ENCODE data around the gene FKBP1B.
"Not testable (repeated sequence)": the region's sequence is repeated elsewhere in the genome, so short reads cannot be mapped to it uniquely, and the experiment has no call there.

The FKBP1B gene

DNA sequence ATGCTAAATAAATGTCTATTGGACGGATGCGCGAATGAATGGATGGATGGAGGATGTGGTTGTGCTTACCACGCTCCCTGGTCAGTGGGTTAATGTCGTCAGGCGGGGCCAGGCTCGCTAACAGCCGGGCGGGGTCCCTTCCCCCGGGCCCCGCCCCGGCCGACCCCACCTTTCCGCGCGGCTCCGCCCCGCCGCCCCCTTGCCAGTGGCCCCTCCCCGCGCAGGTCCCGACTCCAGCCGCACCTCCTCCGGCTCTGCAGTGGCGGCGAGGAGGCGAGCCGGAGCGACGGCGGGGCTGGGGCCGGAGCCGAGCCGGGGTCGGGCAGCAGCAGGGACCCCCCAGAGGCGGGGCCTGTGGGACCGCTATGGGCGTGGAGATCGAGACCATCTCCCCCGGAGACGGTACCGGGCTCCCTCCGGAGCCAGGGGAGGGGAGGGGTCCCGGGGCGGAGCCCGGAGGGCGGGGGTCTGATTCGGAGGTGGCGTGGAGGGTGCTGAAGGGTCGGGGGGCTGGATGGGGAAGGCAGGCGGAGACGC lies at the start of gene FKBP1B:
Gene FKBP1B, plus strand, starts transcription at position 257 of the 537 bp plus-strand sequence. Its CDS starts 109 bp downstream, at position 366.
- DNase-seq (ENCODE audit: low read depth): peak; percentile 32

DNA sequence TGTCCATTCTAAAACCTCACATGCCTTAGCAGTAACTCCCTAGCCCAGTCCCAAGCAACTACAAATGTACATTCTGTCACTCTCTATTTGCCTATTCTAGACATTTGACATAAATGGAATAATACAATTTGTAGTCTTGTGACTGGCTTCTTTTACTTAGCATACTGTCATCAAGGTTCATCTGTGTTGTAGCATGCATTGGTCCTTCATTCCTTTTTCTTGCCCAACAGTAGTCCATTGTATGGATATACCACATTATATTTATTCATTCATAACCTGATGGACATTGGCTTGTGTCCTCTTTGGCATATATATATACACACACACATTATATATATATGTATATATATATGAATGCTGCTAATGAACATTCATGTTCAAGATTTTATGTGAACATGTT lies 41.8 kb upstream of the FKBP1B start:
- DNase-seq (ENCODE audit: low read depth): no peak

DNA sequence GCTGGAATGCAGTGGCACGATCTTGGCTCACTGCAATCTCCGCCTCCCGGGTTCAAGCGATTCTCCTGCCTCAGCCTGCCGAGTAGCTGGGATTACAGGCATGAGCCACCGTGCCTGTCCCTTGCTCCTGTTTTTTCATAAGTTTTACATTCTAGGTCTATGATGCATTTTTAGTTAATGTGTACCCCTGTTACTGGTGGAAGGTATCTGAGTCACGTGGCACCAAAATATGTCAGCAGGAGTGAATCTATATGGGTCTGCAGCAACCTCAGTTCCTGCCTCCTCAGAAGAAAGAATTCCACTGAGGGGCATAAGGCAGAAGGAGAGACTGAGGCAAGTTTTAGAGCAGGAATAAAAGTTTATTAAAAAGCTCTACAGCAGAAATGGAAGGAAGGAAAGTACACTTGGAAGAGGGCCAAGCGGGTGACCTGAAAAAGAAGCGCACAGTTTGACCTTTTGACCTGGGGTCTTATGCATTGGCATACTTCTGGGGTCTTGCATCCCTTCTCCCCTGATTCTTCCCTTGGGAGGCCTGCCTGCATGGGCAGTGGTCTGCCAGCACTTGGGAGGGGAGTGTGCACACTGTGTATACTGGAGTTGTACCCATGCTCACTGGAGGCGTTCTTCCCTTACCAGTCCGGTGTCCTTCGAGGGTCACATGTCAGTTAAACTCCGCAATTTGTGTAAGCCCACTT lies 40.7 kb upstream of the FKBP1B start:
- DNase-seq (ENCODE audit: low read depth): no peak

DNA sequence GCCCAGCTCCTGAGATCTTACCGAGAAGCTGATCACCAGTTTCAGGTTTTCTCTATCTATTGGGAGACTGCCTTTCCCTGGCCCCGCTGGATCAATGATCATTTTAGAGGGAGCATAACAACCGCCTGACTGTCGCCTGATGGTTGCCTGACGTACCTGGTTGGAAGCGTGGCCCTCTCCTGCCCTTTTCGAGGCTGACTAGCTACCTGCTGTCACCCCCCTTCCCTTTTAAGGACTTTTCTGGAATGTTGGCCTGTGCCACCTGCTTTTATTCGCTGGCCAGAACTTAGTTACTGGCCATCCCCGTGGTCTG lies 40.2 kb upstream of the FKBP1B start:
- no peak for DNase-seq (ENCODE audit: low read depth)

DNA sequence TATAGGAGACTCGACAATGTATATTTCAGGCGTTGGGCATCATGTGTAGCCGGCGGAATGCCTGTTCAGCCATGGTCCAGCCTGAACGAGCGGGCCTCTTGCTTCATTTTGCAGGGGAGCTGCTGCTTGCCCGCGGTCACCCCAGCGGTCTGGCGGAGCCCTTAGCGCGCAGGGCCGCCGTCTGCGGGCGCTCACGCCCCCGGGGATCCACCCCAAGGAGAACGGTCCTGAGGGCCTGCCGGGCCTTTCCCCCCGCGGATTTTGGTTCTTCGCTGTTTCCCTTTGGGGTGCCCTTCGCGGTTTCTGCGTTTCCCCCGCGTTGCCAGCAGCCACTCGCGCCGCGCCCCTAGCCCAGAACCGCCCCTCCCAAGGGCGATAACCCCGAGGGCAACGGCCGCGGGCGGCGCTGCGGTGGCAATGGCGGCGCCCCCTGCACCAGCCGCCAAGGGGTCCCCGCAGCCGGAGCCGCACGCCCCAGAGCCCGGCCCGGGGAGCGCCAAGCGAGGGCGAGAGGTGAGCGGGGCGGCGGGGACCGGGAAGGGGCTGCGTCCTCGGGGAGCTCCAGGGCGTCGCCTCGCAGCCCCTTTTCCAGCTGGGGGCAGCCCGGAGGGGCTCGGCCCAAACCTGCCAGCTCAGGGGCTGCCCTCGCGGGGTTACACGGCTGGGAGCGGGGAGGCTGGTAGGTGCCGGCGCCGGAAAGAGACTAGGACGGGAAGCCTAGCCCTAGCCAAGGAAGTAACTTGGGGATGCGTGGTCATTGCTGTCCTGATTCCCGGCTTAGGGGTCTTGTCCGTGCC lies 39.7 kb upstream of the FKBP1B start, which contains the start of gene MFSD2B:
Gene MFSD2B, plus strand, starts transcription at position 406 of the 797 bp plus-strand sequence. Its CDS starts 12 bp downstream, at position 418.
- DNase-seq (ENCODE audit: low read depth): no peak

DNA sequence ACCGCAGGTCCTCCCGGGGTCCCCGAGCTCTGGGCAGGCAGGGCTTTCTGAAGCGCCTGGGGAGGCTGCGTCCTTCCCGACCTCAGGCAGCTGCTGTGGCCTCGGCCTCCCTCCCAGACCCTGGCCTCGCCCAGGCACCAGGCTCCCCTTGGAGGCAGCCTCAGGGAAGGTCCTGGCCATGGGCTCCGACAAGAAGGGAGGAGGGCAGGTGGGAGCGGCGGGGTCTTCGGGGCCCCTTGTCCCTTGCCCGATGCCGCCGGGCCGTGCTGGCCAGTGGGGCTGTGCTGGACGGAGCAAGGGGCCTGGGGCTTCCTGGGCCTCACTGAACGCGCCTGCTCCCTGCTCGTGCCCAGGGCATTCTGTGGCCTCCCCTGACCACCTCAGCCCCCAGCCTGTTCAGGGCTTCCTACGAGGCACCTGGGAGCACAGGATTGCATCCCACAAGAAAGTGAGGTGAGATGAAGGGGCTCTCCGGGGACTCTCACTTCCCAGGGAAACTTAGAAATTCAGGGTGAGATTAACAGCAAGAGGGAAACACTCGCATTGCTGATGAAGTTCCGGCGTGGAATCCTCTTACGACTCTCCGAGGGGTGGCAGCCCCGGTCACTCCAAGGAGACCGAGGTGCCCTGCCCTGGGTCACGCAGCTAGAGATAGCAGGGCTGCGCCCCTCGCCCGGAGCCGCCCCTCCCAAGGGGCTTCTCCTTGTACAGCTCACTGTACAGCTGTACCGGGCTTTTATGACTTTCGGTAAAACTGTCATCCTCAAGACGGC lies 38.9 kb upstream of the FKBP1B start:
- DNase-seq (ENCODE audit: low read depth): no peak

DNA sequence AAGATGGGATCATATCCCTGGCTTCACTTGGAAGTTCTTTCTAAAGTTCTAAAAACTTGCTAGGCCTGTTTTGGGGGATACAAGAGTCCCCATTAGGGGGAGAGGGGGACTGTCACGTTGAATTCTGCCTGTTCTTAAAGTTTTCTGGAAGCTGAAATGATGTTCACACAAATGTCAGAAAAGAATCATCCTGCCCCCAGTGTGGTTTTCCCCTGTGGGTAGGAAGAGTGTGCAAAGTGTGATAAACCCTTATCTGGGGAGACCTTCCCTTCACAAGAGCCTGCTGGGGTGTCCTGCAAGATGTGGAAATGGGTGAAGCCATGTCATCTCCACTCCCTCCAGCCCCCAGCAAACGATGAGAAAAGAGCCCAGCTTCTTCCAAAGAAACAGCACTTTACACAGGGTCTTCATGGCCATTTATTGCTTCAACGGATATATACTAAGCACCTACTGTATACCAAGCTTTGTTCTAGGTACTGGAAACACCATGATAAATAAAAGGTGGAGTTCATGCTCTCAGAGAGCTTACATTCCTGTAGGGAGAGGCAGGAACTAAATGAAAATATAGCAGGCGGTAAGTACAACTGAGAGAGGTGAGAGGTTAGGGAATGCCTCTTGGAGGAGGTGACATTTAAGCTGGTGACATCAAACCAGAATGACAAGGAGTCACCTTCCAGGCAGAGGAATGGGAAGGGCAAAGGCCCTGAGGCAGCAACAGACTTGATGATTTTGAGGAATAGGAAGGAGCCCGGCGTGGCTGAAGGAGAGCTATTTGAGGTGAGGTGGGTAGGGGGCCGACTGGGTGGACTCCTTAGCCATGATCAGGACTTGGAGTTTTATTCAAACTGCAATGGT lies 38.1 kb upstream of the FKBP1B start:
- DNase-seq (ENCODE audit: low read depth): no peak

DNA sequence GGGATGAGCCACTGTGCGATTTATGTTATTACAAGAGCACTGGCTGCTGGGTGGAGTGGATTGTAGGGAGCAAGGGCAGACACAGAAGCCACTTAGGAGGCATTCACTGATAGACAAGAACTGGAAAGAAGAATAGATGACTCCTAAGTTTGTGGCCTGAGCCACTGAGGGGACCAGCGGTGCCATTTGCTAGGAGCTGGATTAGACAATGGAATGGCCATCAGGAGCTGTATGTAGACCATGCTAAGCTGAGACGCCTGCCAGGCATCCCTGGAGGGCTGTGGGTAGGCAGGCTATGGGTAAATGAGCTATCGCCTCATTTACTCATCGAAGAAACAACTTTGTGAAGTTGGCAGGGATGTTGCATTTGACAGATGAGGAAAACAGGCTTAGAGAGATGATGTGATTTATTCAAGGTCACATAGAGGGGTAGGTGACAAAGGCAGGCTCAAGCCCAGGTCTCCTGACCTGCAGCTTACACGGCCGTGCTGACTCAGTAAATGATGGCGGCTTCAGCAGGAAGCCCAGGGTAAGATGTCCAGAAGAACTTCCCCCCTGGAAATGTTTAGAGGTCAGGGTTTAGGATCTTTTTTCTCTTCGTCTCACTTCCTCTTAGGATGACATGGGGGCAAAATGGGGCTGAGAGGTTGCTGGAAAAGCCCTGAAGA lies 36.9 kb upstream of the FKBP1B start:
- DNase-seq (ENCODE audit: low read depth): no peak

DNA sequence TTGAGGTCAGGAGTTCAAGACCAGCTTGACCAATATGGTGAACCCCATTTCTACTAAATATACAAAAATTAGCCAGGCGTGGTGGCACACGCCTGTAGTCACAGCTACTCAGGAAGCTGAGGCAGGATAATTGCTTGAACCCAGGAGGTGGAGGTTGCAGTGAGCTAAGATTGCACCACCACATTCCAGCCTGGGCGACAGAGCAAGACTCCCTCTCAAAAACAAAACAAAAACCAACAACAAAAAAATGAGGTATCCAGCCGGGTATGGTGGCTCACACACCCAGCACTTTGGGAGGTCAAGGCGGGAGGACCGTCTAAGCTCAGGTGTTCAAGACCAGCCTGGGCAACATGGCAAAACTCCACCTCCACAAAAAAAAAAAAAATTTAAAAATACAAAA lies 34.6 kb upstream of the FKBP1B start:
- not testable (repeated sequence) for DNase-seq (ENCODE audit: low read depth)

DNA sequence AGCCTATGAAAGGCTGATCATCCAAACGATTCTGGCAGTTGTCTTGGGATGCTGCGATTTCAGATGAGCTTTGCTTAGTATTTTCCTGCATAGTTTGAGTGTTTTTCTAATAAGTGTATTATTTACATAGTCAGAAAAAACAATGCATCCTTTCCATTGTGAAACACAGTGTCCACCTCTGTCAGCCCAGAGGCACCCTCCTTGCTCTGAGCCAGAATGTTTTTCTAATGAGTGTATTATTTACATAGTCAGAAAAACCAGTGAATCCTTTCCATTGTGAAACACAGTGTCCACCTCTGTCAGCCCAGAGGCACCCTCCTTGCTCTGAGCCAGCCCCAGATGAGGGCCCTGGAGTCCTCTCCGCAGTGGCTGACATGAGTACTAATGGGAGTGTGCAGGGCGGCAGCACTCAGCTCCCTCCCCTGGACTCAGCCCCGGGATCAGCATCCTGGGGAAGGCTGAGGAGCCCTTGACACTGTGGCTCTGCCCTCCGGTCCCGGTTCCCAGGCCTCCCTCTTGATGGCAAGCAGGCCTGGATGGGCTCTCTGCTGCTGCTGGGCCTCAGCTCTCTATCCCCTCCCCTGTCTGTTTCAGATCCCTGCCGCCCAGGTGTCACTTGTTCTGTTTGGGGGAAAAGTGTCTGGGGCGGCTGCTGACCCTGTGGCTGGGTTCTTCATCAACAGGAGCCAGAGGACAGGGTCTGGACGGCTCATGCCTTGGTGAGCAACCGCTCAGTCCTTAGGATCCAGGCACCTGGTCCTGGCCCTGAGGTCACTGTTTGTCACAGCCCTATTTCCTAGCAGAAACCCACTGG lies 33.8 kb upstream of the FKBP1B start:
- no peak for DNase-seq (ENCODE audit: low read depth)

DNA sequence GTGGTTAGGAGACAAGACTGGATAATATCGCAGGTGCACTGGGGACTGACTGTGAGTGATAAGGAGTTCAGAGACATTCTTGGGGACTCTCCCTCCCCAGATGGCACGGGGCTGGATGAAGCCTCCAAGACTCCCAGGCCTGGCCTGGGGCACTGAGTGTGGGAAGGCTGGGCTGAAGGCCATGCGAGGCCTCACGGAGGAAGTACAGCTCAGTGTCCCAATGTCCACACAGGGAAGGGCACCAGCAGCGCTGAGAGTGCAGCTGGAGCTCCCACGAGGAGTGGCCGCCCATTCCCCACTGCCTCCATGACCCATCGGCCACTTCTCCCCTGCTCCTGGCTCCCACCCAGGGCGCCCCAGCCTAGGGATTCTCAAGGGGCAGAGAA lies 33.2 kb upstream of the FKBP1B start:
- DNase-seq (ENCODE audit: low read depth): no peak

DNA sequence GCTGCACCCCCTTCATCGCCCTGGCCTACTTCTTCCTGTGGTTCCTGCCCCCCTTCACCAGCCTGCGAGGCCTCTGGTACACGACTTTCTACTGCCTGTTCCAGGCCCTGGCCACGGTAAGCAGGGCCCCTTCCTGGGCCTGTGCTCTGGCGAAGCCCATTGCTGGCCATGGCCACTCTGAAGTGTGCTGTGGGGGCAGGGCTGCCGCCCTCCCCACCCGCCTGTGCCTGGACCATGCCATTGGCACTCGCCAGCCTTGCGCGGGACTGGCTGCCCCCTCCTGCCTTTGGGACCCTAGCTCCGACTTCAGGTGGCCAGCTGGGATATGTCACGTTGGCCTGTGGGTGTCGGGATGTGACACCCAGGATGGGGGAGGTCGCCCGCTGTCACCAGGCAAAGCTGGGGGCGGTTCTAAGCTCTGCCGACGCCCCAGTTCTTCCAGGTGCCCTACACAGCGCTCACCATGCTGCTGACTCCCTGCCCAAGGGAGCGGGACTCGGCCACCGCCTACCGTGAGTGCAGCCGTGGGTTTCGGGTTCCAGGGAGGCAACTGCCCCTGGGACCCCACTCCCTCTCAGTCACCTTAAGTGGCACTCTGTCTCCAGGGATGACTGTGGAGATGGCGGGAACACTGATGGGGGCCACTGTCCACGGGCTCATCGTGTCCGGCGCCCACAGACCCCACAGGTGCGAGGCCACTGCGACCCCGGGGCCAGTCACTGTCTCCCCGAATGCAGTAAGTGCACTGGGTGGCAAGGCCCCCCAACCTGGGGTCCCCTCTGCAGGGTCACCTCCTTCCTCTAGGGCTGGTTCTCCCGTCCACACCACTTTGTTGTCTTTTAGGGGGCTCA lies 32.5 kb upstream of the FKBP1B start:
- no peak for DNase-seq (ENCODE audit: low read depth)

DNA sequence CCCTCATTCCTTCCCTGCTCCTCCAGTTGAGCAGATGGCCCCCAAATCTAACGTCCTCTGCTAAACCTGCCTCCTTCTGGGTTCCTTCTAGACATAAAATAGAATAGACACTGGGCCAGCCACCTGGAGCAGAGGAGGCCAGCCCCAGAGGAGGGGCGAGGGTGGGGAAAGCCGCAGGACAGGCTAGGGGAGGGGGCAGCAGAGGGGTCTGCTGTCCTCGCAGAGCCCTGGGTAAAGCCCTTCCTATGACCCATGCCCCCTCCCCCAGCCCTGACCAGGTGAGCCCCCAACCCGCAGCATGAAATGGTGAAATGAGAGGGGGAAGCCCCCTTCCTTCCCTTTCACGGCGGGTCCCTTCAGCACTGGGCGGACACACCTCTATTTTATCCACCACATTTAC lies 31.8 kb upstream of the FKBP1B start:
- no peak for DNase-seq (ENCODE audit: low read depth)

DNA sequence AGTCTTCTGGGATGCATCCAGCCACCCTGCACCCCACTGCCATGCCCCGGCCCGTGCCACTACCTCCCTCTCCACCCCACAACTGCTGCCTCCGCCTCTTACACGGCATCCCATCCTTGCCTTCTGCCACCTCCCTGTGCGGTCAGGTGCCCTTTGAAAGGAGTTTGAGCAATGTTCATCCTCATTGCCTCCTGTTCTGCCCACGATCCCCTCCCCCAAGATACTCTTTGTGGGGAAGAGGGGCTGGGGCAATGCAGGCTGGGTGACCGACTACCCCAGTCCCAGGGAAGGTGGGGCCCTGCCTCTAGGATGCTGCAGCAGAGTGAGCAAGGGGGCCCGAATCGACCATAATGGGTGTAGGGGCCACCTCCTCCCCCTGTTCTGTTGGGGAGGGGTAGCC lies 31.3 kb upstream of the FKBP1B start:
- DNase-seq (ENCODE audit: low read depth): no peak

DNA sequence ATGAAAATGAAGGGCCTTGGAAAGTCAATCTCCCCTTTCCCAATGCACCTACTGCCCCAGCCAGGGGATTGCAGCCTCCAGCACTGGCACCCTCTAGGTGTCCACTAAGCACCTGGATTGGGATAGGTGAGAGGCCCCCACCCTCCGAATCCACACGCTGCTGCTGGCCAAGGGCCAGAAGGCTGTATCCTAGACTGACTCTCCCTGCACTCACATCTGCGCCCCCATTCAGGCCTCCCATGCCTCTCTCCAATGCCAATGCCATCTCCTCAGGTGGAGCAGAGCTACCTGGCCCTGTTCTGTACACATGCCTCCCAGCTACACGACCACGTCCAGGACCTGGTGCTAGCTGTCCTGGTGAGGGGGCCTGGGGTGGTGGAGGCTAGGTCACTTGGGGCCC lies 29.8 kb upstream of the FKBP1B start:
- no peak for DNase-seq (ENCODE audit: low read depth)

DNA sequence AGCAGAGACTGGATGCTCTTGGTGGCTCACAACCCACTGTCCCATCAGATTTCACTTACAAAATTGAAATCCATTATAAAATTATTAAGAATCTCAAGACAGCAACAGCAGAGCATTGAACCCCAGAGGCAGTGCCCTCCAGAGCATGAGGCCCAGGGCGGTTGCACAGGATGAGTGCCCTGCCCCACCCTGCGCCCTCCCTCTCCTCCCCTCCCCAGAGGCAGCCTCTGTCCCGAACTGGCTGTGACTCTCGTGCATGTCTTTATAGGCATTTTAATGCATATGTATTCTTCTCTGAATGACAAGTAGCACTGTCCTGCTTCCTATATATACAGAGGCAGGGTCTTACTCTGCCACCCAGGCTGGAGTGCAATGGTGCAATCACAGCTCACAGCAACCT lies 29.3 kb upstream of the FKBP1B start:
- DNase-seq (ENCODE audit: low read depth): no peak

DNA sequence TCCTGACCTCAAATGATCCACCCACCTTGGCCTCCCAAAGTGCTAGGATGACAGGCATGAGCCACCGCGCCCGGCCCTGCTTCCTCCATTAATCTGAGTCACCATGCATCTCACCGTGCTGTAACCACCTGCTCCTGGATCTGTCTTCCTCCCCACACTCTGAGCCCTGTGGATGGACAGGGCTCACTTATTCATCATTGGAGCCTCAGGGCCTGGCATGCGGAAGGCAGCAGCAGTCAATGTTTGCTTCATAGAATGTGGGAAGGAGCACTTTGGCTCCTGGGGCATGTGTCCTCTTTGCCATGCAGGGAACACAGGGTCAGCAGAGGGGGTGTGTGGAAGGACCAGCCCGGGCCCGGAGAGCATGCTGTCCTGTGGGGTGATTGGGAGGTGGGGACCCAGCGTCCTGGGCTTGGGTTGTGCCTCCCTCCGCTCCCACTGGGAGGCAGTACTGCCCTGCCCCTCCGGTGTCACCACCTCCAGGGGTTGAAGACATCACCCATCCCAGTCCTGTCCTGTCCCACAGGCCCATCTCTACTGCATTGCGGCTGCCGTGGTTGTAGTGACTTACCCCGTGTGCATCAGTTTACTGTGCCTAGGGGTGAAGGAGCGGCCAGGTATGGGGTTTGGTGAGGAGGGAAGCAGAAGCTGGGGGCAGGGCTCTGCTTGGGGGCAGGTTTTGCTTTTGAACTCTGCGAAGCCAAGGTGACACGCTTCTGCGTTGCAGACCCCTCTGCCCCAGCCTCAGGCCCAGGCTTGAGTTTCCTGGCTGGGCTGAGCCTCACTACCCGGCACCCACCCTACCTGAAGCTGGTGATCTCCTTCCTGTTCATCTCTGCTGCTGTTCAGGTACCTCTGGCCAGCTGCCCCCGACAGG lies 28.2 kb upstream of the FKBP1B start:
- no peak for DNase-seq (ENCODE audit: low read depth)

DNA sequence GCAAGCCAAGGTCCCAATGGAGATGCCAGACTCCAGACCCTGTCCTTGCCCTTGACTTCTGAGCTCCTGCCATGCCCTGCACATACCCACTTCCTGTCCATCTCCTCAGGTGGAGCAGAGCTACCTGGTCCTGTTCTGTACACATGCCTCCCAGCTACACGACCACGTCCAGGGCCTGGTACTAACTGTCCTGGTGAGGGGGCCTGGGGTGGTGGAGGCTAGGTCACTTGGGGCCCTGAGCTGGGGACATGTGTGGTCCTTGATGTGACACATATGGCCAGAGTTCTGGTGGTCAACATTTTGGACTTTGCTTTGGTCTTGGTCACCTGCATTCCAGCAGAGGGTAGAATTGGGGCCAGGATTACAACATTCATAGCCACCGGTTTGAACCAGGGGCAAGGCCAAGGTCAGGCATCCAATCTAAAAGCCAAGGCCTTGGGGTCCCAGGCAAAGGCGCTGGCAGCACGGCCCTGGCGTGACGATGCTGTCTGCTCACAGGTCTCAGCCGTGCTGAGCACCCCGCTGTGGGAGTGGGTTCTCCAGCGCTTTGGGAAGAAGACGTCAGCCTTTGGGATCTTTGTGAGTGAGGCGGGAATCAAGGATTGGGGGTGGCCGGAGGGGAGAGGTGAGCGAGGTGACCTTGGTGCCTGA lies 27.1 kb upstream of the FKBP1B start:
- no peak for DNase-seq (ENCODE audit: low read depth)

Measured in activated gamma-delta T cell treated with anti-CD3 and anti-CD28 coated beads, Interleukin-2, amount 50 U/mL, for 16 hours (primary cell).